ENCODE results near the gene FBXW4.

The FBXW4 gene

GRCh38 chr10:101631821-101632475 is 63.0 kb downstream of the FBXW4 start:
- TF ChIP-seq EZH2phosphoT487 (IDR thresholded peaks at IDR 0.05; ENCODE audit: borderline replicate concordance) (no peak), CTCF (conservative IDR thresholded peaks at IDR 0.05; ENCODE audit: low read length) (no peak)
- Histone ChIP-seq H3K9ac (ENCODE audit: low read depth, low read length, poor library complexity, severe bottlenecking) (no peak overlapping the region), H3K4me2 (ENCODE audit: low read depth, low read length, poor library complexity, severe bottlenecking) (no peak overlapping the region), H3K9me3 (ENCODE audit: insufficient read depth, low read depth, low read length) (no peaks in the 10 kb centered on the region), H3K36me3 (ENCODE audit: insufficient read depth, low read length) (peaks cover 24% of the 10 kb centered on the region; the same call in 1 of the 2 replicates), H3K4me3 (ENCODE audit: low read length, poor library complexity, severe bottlenecking) (no peak overlapping the region), H3K79me2 (ENCODE audit: insufficient read depth, low read length) (0 out of 2 replicates have a peak, but pooled peaks cover 2% of the 10 kb centered on the region), H4K20me1 (ENCODE audit: insufficient read depth, low read length, poor library complexity, severe bottlenecking) (no peaks in the 10 kb centered on the region), H2AFZ (ENCODE audit: low read length) (no peak overlapping the region), H3K27me3 (ENCODE audit: insufficient read depth, low read length, poor library complexity, severe bottlenecking) (no peaks in the 10 kb centered on the region), H3F3A (ENCODE audit: low read depth) (no peaks in the 10 kb centered on the region), H3K9me2 (replicated peaks; ENCODE audit: low read depth, low read length) (no peaks in the 10 kb centered on the region), H3K4me1 (ENCODE audit: insufficient read depth, low read length, poor library complexity, severe bottlenecking) (no peaks in the 10 kb centered on the region)

GRCh38 chr10:101630633-101630920 is 64.4 kb downstream of the FBXW4 start:
- H3K9ac ChIP-seq (ENCODE audit: low read depth, low read length, poor library complexity, severe bottlenecking) = no peak overlapping the region
- H3K4me1 ChIP-seq (ENCODE audit: insufficient read depth, low read length, poor library complexity, severe bottlenecking) = no peaks in the 10 kb centered on the region
- H3K4me3 ChIP-seq (ENCODE audit: low read length, poor library complexity, severe bottlenecking) = no peak overlapping the region
- H3K79me2 ChIP-seq (ENCODE audit: insufficient read depth, low read length) = 0 out of 2 replicates have a peak, but pooled peaks cover 2% of the 10 kb centered on the region
- no peaks in the 10 kb centered on the region for H4K20me1 ChIP-seq (ENCODE audit: insufficient read depth, low read length, poor library complexity, severe bottlenecking)
- no peaks in the 10 kb centered on the region for H3F3A ChIP-seq (ENCODE audit: low read depth)
- peaks cover 21% of the 10 kb centered on the region; the same call in 1 of the 2 replicates for H3K36me3 ChIP-seq (ENCODE audit: insufficient read depth, low read length)
- H3K9me3 ChIP-seq (ENCODE audit: insufficient read depth, low read depth, low read length) = no peaks in the 10 kb centered on the region
- no peaks in the 10 kb centered on the region for H3K9me2 ChIP-seq (replicated peaks; ENCODE audit: low read depth, low read length)
- no peak overlapping the region for H3K4me2 ChIP-seq (ENCODE audit: low read depth, low read length, poor library complexity, severe bottlenecking)
- no peaks in the 10 kb centered on the region for H3K27me3 ChIP-seq (ENCODE audit: insufficient read depth, low read length, poor library complexity, severe bottlenecking)
- TF ChIP-seq CTCF (conservative IDR thresholded peaks at IDR 0.05; ENCODE audit: low read length) (no peak), EZH2phosphoT487 (IDR thresholded peaks at IDR 0.05; ENCODE audit: borderline replicate concordance) (no peak)
- no peak overlapping the region for H2AFZ ChIP-seq (ENCODE audit: low read length)

GRCh38 chr10:101629837-101630632 is 64.9 kb downstream of the FBXW4 start:
- no peaks in the 10 kb centered on the region for H3F3A ChIP-seq (ENCODE audit: low read depth)
- no peaks in the 10 kb centered on the region for H3K9me2 ChIP-seq (replicated peaks; ENCODE audit: low read depth, low read length)
- H3K9ac ChIP-seq (ENCODE audit: low read depth, low read length, poor library complexity, severe bottlenecking) = no peak overlapping the region
- H4K20me1 ChIP-seq (ENCODE audit: insufficient read depth, low read length, poor library complexity, severe bottlenecking) = no peaks in the 10 kb centered on the region
- 0 out of 2 replicates have a peak, but pooled peaks cover 2% of the 10 kb centered on the region for H3K79me2 ChIP-seq (ENCODE audit: insufficient read depth, low read length)
- no peak for TF ChIP-seq EZH2phosphoT487 (IDR thresholded peaks at IDR 0.05; ENCODE audit: borderline replicate concordance)
- no peak for TF ChIP-seq CTCF (conservative IDR thresholded peaks at IDR 0.05; ENCODE audit: low read length)
- H2AFZ ChIP-seq (ENCODE audit: low read length) = no peak overlapping the region
- no peak overlapping the region for H3K4me2 ChIP-seq (ENCODE audit: low read depth, low read length, poor library complexity, severe bottlenecking)
- H3K9me3 ChIP-seq (ENCODE audit: insufficient read depth, low read depth, low read length) = no peaks in the 10 kb centered on the region
- no peaks in the 10 kb centered on the region for H3K27me3 ChIP-seq (ENCODE audit: insufficient read depth, low read length, poor library complexity, severe bottlenecking)
- no peak overlapping the region for H3K4me3 ChIP-seq (ENCODE audit: low read length, poor library complexity, severe bottlenecking)
- H3K36me3 ChIP-seq (ENCODE audit: insufficient read depth, low read length) = peaks cover 20% of the 10 kb centered on the region; the same call in 1 of the 2 replicates
- no peaks in the 10 kb centered on the region for H3K4me1 ChIP-seq (ENCODE audit: insufficient read depth, low read length, poor library complexity, severe bottlenecking)

All from Loucy (cell line).